Right renal pelvis (tissue), 4 donors: ENCODE results near the gene PSMD11. TPM values are rescaled to one million over a fixed set of nuclear protein-coding genes. Genes with fewer than 3 reads are reported as not detected.
"Not testable (repeated sequence)": the region's sequence is repeated elsewhere in the genome, so short reads cannot be mapped to it uniquely, and the experiment has no call there.

Experiments
- DNase-seq, 4 donors: peaks; one replicate each; pipeline ENCODE4 v3.0.0-alpha.2; 2013; ENCODE audit warnings: low read depth in 4 of 4, low spot score in 3 of 4, missing footprints in 1 of 4
- polyA plus RNA-seq, 4 donors: library from polyadenylated mRNA; unstranded; fragments of 120-200 nt; gene quantifications; one replicate each; pipeline ENCODE4 v1.2.1, GENCODE V29; 2013; ENCODE audit not compliant: insufficient read length in 4 of 4

PSMD11 gene
- polyA plus RNA-seq, 4 donors = 94.9 to 116 (median 100) TPM

GRCh38 chr17:32504166-32504990 is 60.1 kb downstream of the PSMD11 start:
- no peak for DNase-seq

- no peak for DNase-seq
Observed at GRCh38 chr17:32508926-32509325, 64.6 kb downstream of the PSMD11 start.

DNA sequence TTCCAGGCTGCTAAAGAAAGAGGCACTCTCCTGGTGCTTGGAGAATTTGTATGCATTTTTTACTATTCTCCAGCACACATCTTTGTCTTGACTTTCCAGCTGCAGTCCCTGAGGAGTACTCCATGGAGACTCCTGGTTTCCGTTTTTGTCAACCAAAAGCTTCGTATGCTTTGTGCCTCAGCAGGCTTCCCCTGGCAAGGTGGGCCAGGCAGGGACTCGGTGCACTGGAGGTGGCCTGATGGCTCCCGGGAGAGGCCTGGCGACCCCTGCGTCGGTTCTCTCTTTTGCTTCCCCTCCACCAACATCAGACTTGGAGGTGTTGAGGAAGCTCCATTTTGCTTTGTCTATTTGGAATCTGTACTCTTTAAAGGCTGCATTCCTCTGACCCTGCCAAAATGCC is 66.2 kb downstream of the PSMD11 start:
- DNase-seq = no peak

DNA sequence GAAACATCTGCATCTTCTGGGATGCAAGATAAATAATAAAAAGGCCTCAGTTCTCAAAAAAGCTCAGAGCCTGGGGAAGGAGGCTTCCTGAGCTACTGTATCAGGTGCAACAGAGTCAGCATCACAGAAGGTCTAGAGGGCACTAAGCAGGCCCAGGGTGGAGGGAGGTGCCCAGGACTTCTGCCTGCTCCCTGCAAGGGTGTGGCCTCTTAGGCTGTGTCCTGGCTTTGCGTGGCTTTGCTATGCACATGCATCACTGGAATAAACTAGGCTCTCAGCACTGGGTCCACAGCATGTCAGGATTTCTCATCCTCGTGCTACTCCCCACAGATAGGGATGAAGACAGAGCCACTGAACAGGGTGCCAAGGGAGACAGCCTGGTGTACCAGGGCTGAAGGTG is 68.0 kb downstream of the PSMD11 start:
- no peak for DNase-seq

GRCh38 chr17:32513579-32513978 is 69.3 kb downstream of the PSMD11 start:
- no peak for DNase-seq

GRCh38 chr17:32514606-32515005 is 70.3 kb downstream of the PSMD11 start:
- no peak for DNase-seq

- DNase-seq = no peak
Observed at GRCh38 chr17:32515677-32516383, 71.5 kb downstream of the PSMD11 start.

- no peak for DNase-seq
Observed at GRCh38 chr17:32516450-32516849, 72.1 kb downstream of the PSMD11 start.

- no peak for DNase-seq
Observed at GRCh38 chr17:32516940-32517701, 72.8 kb downstream of the PSMD11 start.

- DNase-seq = no peak
Observed at GRCh38 chr17:32517982-32518381, 73.7 kb downstream of the PSMD11 start.

DNA sequence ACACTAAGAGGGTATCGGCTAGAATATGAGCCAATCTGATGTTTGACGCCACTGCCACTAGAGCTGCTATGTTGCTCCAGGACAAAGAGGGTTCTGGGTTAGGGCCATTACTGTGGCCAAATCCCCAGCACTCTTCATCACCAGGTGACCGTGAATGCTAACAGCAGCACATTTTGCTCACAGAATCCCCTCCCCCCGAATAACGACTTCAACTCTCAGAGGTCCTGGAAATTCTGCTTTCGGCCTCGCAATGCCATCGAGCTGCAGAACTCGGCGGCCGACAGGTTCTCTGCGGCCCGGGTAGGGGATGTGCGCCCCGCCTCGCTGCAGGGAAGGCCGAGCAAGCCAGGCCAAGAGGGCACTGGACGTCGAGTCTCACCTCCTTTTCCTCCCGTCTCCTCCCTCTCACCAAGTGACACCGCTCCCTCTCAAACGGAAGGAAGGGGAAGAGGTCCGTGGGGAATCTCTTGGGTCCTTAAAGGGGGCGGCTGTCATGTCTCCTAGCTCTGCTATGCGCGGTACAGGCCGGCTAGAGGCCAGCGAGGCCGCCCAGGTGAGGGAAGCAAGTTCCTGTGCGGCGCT is 74.4 kb downstream of the PSMD11 start:
- peak in 1 of 4 donors; percentile 16 for DNase-seq

DNA sequence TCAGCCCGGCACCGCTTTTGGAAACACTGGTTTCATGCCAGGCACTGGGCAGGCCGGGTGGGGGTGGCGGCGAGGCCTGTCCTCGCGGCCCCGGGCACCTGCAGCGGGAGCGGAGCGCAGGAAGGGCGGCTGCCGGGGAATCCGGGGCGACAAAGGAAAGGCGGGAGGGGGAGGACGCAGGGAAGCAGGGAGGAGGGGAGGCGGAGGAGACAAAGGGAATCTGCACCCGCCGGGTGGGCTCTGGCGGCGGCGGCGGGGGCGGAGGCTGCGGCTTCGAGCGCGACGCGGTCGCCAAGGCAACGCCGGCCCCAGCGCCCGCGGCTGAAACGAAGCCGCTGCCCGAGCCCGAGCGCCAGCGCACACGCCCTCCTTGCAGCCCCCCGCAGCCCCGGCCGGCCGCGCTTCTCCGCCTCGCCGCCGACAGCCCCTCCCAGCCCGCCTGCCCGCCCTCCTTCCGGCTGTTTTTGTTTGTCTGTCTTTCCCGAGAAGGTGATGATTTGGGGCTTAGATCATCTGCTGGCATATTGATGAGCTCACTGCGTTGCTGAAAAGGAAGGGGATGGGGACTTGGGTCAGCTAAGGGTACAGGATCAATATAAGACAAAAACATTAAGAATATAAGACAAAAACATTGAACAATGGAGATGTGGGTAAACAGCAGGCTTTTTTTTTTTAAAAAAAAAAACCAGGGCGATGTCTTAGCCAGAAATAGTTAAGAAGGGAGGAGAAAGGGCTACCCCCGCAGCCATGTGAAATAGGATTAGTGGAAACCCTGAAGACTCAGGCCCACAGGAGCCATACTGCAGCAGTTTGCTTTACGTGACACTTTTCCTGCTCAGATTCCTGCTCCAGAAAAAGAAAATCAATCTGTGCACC is 75.2 kb downstream of the PSMD11 start:
- peak in 1 of 4 donors; percentile 38 for DNase-seq

- DNase-seq = peak in 1 of 4 donors; percentile 18
Observed at GRCh38 chr17:32520104-32520701, 75.9 kb downstream of the PSMD11 start.

GRCh38 chr17:32520737-32521404 is 76.6 kb downstream of the PSMD11 start:
- no peak for DNase-seq

DNA sequence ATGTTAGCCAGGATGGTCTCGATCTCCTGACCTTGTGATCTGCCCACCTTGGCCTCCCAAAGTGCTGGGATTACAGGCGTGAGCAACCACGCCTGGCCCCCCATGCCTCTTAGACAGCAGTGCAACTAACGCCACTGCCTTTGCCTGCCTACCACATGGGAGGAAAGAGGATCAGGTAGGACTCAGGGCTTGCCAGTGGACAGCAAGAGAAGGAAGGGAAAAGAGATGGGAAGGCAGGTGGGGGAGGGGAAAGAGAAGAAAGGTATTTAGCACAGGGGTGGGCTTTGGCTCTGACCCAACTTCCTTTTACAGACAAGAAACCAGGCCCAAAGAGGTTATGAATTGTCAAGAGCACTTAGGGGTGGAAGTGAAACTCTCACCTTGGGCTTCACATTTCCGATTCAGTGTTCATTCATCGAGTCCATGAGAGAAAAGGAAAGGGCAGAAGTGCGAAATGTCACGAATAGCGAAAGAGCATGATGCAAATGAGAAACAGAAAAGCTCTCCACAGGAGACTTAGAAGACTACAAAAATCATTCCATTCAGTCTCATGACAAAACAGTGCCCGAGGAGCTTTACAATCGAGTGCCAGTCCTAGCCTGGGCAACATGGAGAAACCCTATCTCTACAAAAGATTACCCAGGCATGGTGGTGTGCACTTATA is 78.8 kb downstream of the PSMD11 start:
- no peak for DNase-seq

GRCh38 chr17:32523827-32524552 is 79.7 kb downstream of the PSMD11 start:
- no peak for DNase-seq

DNA sequence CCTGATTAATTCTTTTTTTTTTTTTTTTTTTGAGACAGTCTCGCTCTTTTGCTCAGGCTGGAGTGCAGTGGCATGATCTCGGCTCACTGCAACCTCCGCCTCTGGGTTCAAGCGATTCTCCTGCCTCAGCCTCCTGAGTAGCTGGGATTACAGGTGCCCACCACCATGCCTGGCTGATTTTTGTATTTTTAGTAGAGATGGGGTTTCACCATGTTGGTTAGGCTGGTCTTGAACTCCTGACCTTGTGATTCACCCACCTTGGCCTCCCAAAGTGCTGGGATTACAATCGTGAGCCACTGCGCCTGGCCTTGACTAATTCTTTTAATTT is 80.2 kb downstream of the PSMD11 start:
- DNase-seq = not testable (repeated sequence)

GRCh38 chr17:32525122-32525521 is 80.8 kb downstream of the PSMD11 start:
- no peak for DNase-seq
